ENCODE data around the gene ATAD3B. TPM values are rescaled to one million over a fixed set of nuclear protein-coding genes. Genes with fewer than 3 reads are reported as not detected.

Gene ATAD3B
- total and polyA plus RNA-seq, 10 of the 15 experiments (the other 5 are each of a cell fraction or from before 2014, with no cell fraction given) = 0.03 to 38.8 (median 23.8) TPM

GRCh38 chr1:1540090-1540817 lies 68.7 kb downstream of the ATAD3B start, which contains the start of gene TMEM240 (continued):
- no peak for TF ChIP-seq USF1 (IDR thresholded peaks at IDR 0.05; ENCODE audit: borderline replicate concordance, extremely low read length, insufficient read depth, low read depth, low read length)
- no peak for TF ChIP-seq NFYA (IDR thresholded peaks at IDR 0.05; ENCODE audit: borderline replicate concordance, low read depth, low read length)
- TF ChIP-seq SREBF2 (IDR thresholded peaks at IDR 0.05; ENCODE audit: low read length) = no peak
- TF ChIP-seq SIX5 (IDR thresholded peaks at IDR 0.05; ENCODE audit: low read depth, low read length, severe bottlenecking) = no peak
- no peak for TF ChIP-seq CBFB (IDR thresholded peaks at IDR 0.05; ENCODE audit: low read depth)
- TF ChIP-seq ATF3 (IDR thresholded peaks at IDR 0.05; ENCODE audit: borderline replicate concordance, extremely low read depth, low read depth, low read length) = no peak
- no peak for TF ChIP-seq EP300 (IDR thresholded peaks at IDR 0.05; ENCODE audit: borderline replicate concordance in 1 of 2, control insufficient read depth in 1 of 2, low read depth in 2 of 2, low read length in 2 of 2)
- TF ChIP-seq NFXL1 (IDR thresholded peaks at IDR 0.05; ENCODE audit: borderline replicate concordance) = no peak

GRCh38 chr1:1540818-1541628 lies 69.5 kb downstream of the ATAD3B start:
- Histone ChIP-seq H3K4me1 (ENCODE audit: control insufficient read depth, insufficient read depth, low read length) (no peaks in the 10 kb centered on the region), H3K27ac (ENCODE audit: control insufficient read depth, insufficient read depth) (no peak overlapping the region), H4K20me1 (ENCODE audit: control insufficient read depth, insufficient read depth) (no peaks in the 10 kb centered on the region), H3K9me3 (replicated peaks; ENCODE audit: control insufficient read depth, insufficient read depth, low read length) (no peaks in the 10 kb centered on the region), H3K79me2 (ENCODE audit: control insufficient read depth, insufficient read depth, low read length) (no peaks in the 10 kb centered on the region), H3K36me3 (ENCODE audit: control insufficient read depth in 2 of 2, insufficient read depth in 2 of 2, low read length in 1 of 2) (no peaks in the 10 kb centered on the region; a peak in 2 of 4 replicates), H2AFZ (ENCODE audit: control insufficient read depth, low read depth, low read length) (no peak overlapping the region), H3K4me2 (ENCODE audit: control insufficient read depth, insufficient read depth) (no peak overlapping the region), H3K4me3 (no peak overlapping the region), H3K27me3 (replicated peaks in 1 of 2; ENCODE audit: control insufficient read depth in 2 of 2, insufficient read depth in 2 of 2, low read length in 1 of 2) (no peaks in the 10 kb centered on the region), H3K9ac (ENCODE audit: control insufficient read depth, insufficient read depth, low read length) (no peak overlapping the region)
- DNase-seq (ENCODE audit: low read depth, low spot score) (no peak), ATAC-seq (no peak), FAIRE-seq (no peak)
- RAD21 ChIA-PET (ENCODE audit: unreplicated experiment) = no interaction called here
- intact Hi-C loops (cut with micrococcal nuclease; ENCODE audit: unreplicated experiment) = no loop called here
- CTCF ChIA-PET = no interaction called here
- POLR2A ChIA-PET = no interaction called here
- BruUV-seq (replicated peaks) = no TSS peak
- TF ChIP-seq BHLHE40 (IDR thresholded peaks at IDR 0.05; ENCODE audit: borderline replicate concordance in 1 of 2, low read depth in 2 of 2, low read length in 1 of 2) = no peak
- TF ChIP-seq E2F4 (IDR thresholded peaks at IDR 0.05; ENCODE audit: low read depth, low read length) = no peak
- TF ChIP-seq ESRRA (IDR thresholded peaks at IDR 0.05; ENCODE audit: low read length) = no peak
- no peak for TF ChIP-seq NFIC (IDR thresholded peaks at IDR 0.05; ENCODE audit: low read depth, low read length)
- no peak for TF ChIP-seq ATF3 (IDR thresholded peaks at IDR 0.05; ENCODE audit: borderline replicate concordance, extremely low read depth, low read depth, low read length)
- in situ Hi-C loops (cut with MboI) = no loop called here
- SMC1A ChIA-PET (ENCODE audit: uncharacterized antibody, unreplicated experiment) = no interaction called here
- 80% methylated on average over 45 of the region's 53 CpGs for WGBS (ENCODE audit: insufficient coverage, insufficient replicate concordance, low lambda C conversion rate, missing lambda C conversion rate)
